PC-3 (cell line): ENCODE results near the gene HSD11B1. TPM values are rescaled to one million over a fixed set of nuclear protein-coding genes. Genes with fewer than 3 reads are reported as not detected.

ENCODE experiments used
- ATAC-seq: fragments of 200-7000 bp; cut with Tn5 transposase; 2 replicates; pipeline ENCODE4 v1.9.1; 2020; ENCODE audit warnings: mild to moderate bottlenecking, moderate library complexity
- BruUV-seq: library from RNA; stranded (reverse); fragments of 400-500 nt; replicated peaks from 2 replicates; lab custom pipeline; 2021; lab: Mats Ljungman, UMichigan
- CTCF ChIA-PET: fragments of 300-600 bp; sonication (Branson Sonifier 250); formaldehyde crosslinking; loops from one replicate; lab custom pipeline; 2022; ENCODE audit warnings: antibody characterized with exemption; lab: Charles Lee
- POLR2A ChIA-PET: fragments of 300-600 bp; sonication (Branson Sonifier 250); formaldehyde crosslinking; loops from one replicate; lab custom pipeline; 2022; ENCODE audit warnings: antibody characterized with exemption; ENCODE audit not compliant: unreplicated experiment; lab: Charles Lee
- DNase-seq: peaks from one replicate; pipeline ENCODE4 v3.0.0-alpha.2; 2015
- H2AFZ ChIP-seq: fragments of 300-600 bp; sonication (generic); 2 replicates; pipeline ENCODE4 v1.6.0; 2016; ENCODE audit warnings: antibody characterized with exemption, low read length
- H3F3A ChIP-seq: fragments of 300-600 bp; sonication (generic); one replicate; pipeline ENCODE4 v1.6.0; 2017; ENCODE audit warnings: antibody characterized with exemption, low read length, control low read depth, mild to moderate bottlenecking; ENCODE audit not compliant: unreplicated experiment
- H3K27ac ChIP-seq: fragments of 300-600 bp; sonication (generic); 2 replicates; pipeline ENCODE4 v1.5.1; 2016; ENCODE audit warnings: mild to moderate bottlenecking, low read length
- H3K27me3 ChIP-seq: fragments of 300-600 bp; sonication (generic); 2 replicates; pipeline ENCODE4 v1.6.1; 2016; ENCODE audit warnings: low read length, mixed read lengths
- H3K36me3 ChIP-seq: fragments of 300-600 bp; sonication (generic); 2 replicates; pipeline ENCODE4 v1.6.1; 2016; ENCODE audit warnings: low read depth, mixed run types, low read length, mixed read lengths
- H3K4me1 ChIP-seq: fragments of 300-600 bp; sonication (generic); 2 replicates; pipeline ENCODE4 v1.5.1; 2016; ENCODE audit warnings: low read length; ENCODE audit not compliant: insufficient read depth
- H3K4me2 ChIP-seq: fragments of 300-600 bp; sonication (generic); 2 replicates; pipeline ENCODE4 v1.6.0; 2016; ENCODE audit warnings: low read length
- H3K4me3 ChIP-seq: fragments of 300-600 bp; sonication (generic); 2 replicates; pipeline ENCODE4 v1.5.1; 2016; ENCODE audit warnings: mild to moderate bottlenecking, low read length, mixed read lengths
- H3K79me2 ChIP-seq: fragments of 300-600 bp; sonication (generic); 2 replicates; pipeline ENCODE4 v1.6.1; 2017; ENCODE audit warnings: low read length, mixed read lengths
- H3K9ac ChIP-seq: fragments of 300-600 bp; sonication (generic); 2 replicates; pipeline ENCODE4 v1.6.0; 2016; ENCODE audit warnings: mild to moderate bottlenecking, low read length
- H3K9me2 ChIP-seq: fragments of 300-600 bp; sonication (generic); replicated peaks from 2 replicates; pipeline ENCODE4 v1.6.1; 2016; ENCODE audit warnings: mixed run types, low read length, mixed read lengths
- H3K9me3 ChIP-seq: fragments of 300-600 bp; sonication (generic); 2 replicates; pipeline ENCODE4 v1.6.1; 2016; ENCODE audit warnings: low read length, mixed read lengths
- H4K20me1 ChIP-seq: fragments of 300-600 bp; sonication (generic); 2 replicates; pipeline ENCODE4 v1.6.1; 2016; ENCODE audit warnings: low read length, mixed read lengths
- CTCF ChIP-seq: fragments of 300-600 bp; sonication (generic); conservative IDR thresholded peaks from 2 replicates; pipeline ENCODE4 v1.5.1; 2017; ENCODE audit warnings: antibody characterized with exemption, low read depth, mild to moderate bottlenecking, low read length
- EZH2 ChIP-seq: fragments of 300-600 bp; sonication (generic); IDR thresholded peaks from one replicate; pipeline ENCODE4 v1.6.1; 2017; ENCODE audit warnings: antibody characterized with exemption, mild to moderate bottlenecking, low read length; ENCODE audit not compliant: unreplicated experiment
- EZH2phosphoT487 ChIP-seq: fragments of 300-600 bp; sonication (generic); IDR thresholded peaks from 2 replicates; pipeline ENCODE4 v1.6.1; 2018; ENCODE audit warnings: mild to moderate bottlenecking, antibody characterized with exemption, low read length, borderline replicate concordance
- intact Hi-C: fragments of 100-400 bp; cut with micrococcal nuclease; formaldehyde crosslinking; loops from 2 replicates; pipeline ENCODE4 v1.9.0; 2023
- total RNA-seq: library from RNA; depleted of rRNA; stranded (reverse); fragments of >200 nt; gene quantifications from 2 replicates; pipeline ENCODE4 v1.2.3, GENCODE V29; 2014

HSD11B1 gene
- total RNA-seq, 1 experiment from 2014 or later, result not detected

GRCh38 chr1:209702832-209703231, 1.8 kb upstream of the HSD11B1 start:
- no peaks in the 10 kb centered on the region for H3F3A ChIP-seq
- H3K4me3 ChIP-seq, result no peak overlapping the region
- H4K20me1 ChIP-seq, result no peaks in the 10 kb centered on the region
- POLR2A ChIA-PET, result no interaction called here
- BruUV-seq, result no TSS peak
- no peak overlapping the region for H3K4me2 ChIP-seq
- no peaks in the 10 kb centered on the region for H3K36me3 ChIP-seq
- H3K4me1 ChIP-seq, result peaks cover 11% of the 10 kb centered on the region
- H3K9me2 ChIP-seq, result no peaks in the 10 kb centered on the region
- ATAC-seq (no peak), DNase-seq (no peak)
- H3K27ac ChIP-seq, result no peak overlapping the region
- TF ChIP-seq EZH2phosphoT487, result no peak
- TF ChIP-seq EZH2, result no peak
- TF ChIP-seq CTCF, result no peak
- H3K9me3 ChIP-seq, result no peaks in the 10 kb centered on the region
- no peak overlapping the region for H3K9ac ChIP-seq
- no peaks in the 10 kb centered on the region for H3K27me3 ChIP-seq
- intact Hi-C loops, result no loop called here
- H2AFZ ChIP-seq, result no peak overlapping the region
- no peaks in the 10 kb centered on the region for H3K79me2 ChIP-seq
- CTCF ChIA-PET, result no interaction called here

- no peaks in the 10 kb centered on the region for H3F3A ChIP-seq
- CTCF ChIA-PET, result no interaction called here
- ATAC-seq (no peak), DNase-seq (no peak)
- H3K36me3 ChIP-seq, result no peaks in the 10 kb centered on the region
- no peaks in the 10 kb centered on the region for H3K9me2 ChIP-seq
- H2AFZ ChIP-seq, result no peak overlapping the region
- H3K27me3 ChIP-seq, result no peaks in the 10 kb centered on the region
- H3K9ac ChIP-seq, result no peak overlapping the region
- H3K27ac ChIP-seq, result no peak overlapping the region
- H4K20me1 ChIP-seq, result no peaks in the 10 kb centered on the region
- intact Hi-C loops, result no loop called here
- no peak for TF ChIP-seq CTCF
- no peak for TF ChIP-seq EZH2phosphoT487
- no peak for TF ChIP-seq EZH2
- no peak overlapping the region for H3K4me2 ChIP-seq
- H3K4me1 ChIP-seq, result peaks cover 12% of the 10 kb centered on the region
- POLR2A ChIA-PET, result no interaction called here
- no peaks in the 10 kb centered on the region for H3K9me3 ChIP-seq
- no peak overlapping the region for H3K4me3 ChIP-seq
- BruUV-seq, result no TSS peak
- no peaks in the 10 kb centered on the region for H3K79me2 ChIP-seq
Measured at GRCh38 chr1:209703834-209704504, 677 bp upstream of the HSD11B1 start.

- TF ChIP-seq EZH2 (no peak), EZH2phosphoT487 (no peak), CTCF (no peak)
- no peak overlapping the region for H3K27ac ChIP-seq
- H3K9me2 ChIP-seq, result no peaks in the 10 kb centered on the region
- no TSS peak for BruUV-seq
- H4K20me1 ChIP-seq, result no peaks in the 10 kb centered on the region
- ATAC-seq (no peak), DNase-seq (no peak)
- no peak overlapping the region for H3K4me3 ChIP-seq
- no peaks in the 10 kb centered on the region for H3F3A ChIP-seq
- no peaks in the 10 kb centered on the region for H3K36me3 ChIP-seq
- H3K4me1 ChIP-seq, result peaks cover 12% of the 10 kb centered on the region
- CTCF ChIA-PET, result no interaction called here
- no peaks in the 10 kb centered on the region for H3K27me3 ChIP-seq
- no peaks in the 10 kb centered on the region for H3K9me3 ChIP-seq
- no peak overlapping the region for H3K4me2 ChIP-seq
- intact Hi-C loops, result no loop called here
- POLR2A ChIA-PET, result interaction anchor here (0.6 kb wide), 1 partner anchor 41 kb away, joined by 8 read pairs; no protein-coding TSS in a partner anchor
- no peak overlapping the region for H3K9ac ChIP-seq
- H3K79me2 ChIP-seq, result no peaks in the 10 kb centered on the region
- H2AFZ ChIP-seq, result no peak overlapping the region
Measured at GRCh38 chr1:209705033-209705598, 470 bp downstream of the HSD11B1 start.
